HCT116 (cell line): ENCODE results near the gene RPS6KC1. TPM values are rescaled to one million over a fixed set of nuclear protein-coding genes. Genes with fewer than 3 reads are reported as not detected.

Experiments
- ATAC-seq: fragments of 200-7000 bp; cut with Tn5 transposase; 2 replicates; pipeline ENCODE4 v1.9.1; 2020; ENCODE audit warnings: mild to moderate bottlenecking, moderate library complexity
- BruUV-seq: library from RNA; stranded (reverse); fragments of 400-500 nt; replicated peaks from 2 replicates; lab custom pipeline; 2021; lab: Mats Ljungman, UMichigan
- CTCF ChIA-PET: fragments of 300-600 bp; sonication (Branson Sonifier 250); formaldehyde crosslinking; loops from one replicate; lab custom pipeline; 2021; ENCODE audit warnings: antibody characterized with exemption; lab: Charles Lee
- POLR2A ChIA-PET: fragments of 300-600, 350-600 bp; sonication (Branson Sonifier 250); formaldehyde crosslinking; loops from one replicate; lab custom pipeline; 2021; ENCODE audit warnings: antibody characterized with exemption; lab: Charles Lee
- RAD21 ChIA-PET, 2 experiments: fragments of 300-600 bp; sonication (Branson Sonifier 250); formaldehyde crosslinking; loops; one replicate each; lab custom pipeline; 2023; ENCODE audit warnings: low total read pairs in 2 of 2; ENCODE audit not compliant: uncharacterized antibody in 2 of 2, unreplicated experiment in 2 of 2, low non-redundant PET in 1 of 2; lab: Charles Lee
- DNase-seq: peaks from one replicate; pipeline ENCODE4 v3.0.0-alpha.2; 2010; ENCODE audit warnings: low read depth, low spot score
- H2AFZ ChIP-seq: fragments of 200-600 bp; shearing (Covaris generic), sonication (generic); 2 replicates; pipeline ENCODE4 v1.6.1; 2017; ENCODE audit warnings: low read depth, mixed run types, mixed read lengths, antibody characterized with exemption, low read length; ENCODE audit not compliant: poor library complexity, severe bottlenecking
- H3K27ac ChIP-seq: 2 replicates; pipeline ENCODE4 v1.5.1; 2012; ENCODE audit warnings: low read depth, low read length
- H3K27me3 ChIP-seq: fragments of 200-600 bp; sonication (generic); 2 replicates; pipeline ENCODE4 v1.6.1; 2016; ENCODE audit warnings: mixed run types, low read length, mixed read lengths; ENCODE audit not compliant: insufficient read depth
- H3K36me3 ChIP-seq, 2 experiments: fragments of 200-500 bp in 1 of 2; fragments of 200-600 bp in 1 of 2; sonication (Bioruptor generic) in 1 of 2; sonication (generic) in 1 of 2; 2 replicates each; pipeline versions ENCODE4 v1.5.1 to v1.6.1; 2014 to 2016; ENCODE audit warnings: low read length in 2 of 2, inconsistent platforms in 1 of 2, mixed read lengths in 1 of 2, mixed run types in 1 of 2; ENCODE audit not compliant: insufficient read depth in 2 of 2, control insufficient read depth in 1 of 2
- H3K4me1 ChIP-seq, 2 experiments: fragments of 200-600 bp in 1 of 2; sonication (generic) in 1 of 2; 2 replicates each; pipeline versions ENCODE4 v1.5.1 to v1.6.1; 2012 to 2017; ENCODE audit warnings: low read length in 2 of 2, inconsistent platforms in 1 of 2, mild to moderate bottlenecking in 1 of 2, mixed read lengths in 1 of 2, mixed run types in 1 of 2, moderate library complexity in 1 of 2; ENCODE audit not compliant: insufficient read depth in 2 of 2, control insufficient read depth in 1 of 2
- H3K4me2 ChIP-seq: fragments of 200-600 bp; sonication (generic); 2 replicates; pipeline ENCODE4 v1.6.1; 2017; ENCODE audit warnings: mixed run types, low read length, mixed read lengths
- H3K4me3 ChIP-seq, 2 experiments: fragments of 200-600 bp in 1 of 2; sonication (generic) in 1 of 2; replicated peaks in 1 of 2; 2 replicates each; pipeline ENCODE4 v1.5.1; 2011 to 2016; ENCODE audit warnings: low read length in 2 of 2, control low read depth in 1 of 2, low read depth in 1 of 2, mild to moderate bottlenecking in 1 of 2, mixed read lengths in 1 of 2, mixed run types in 1 of 2
- H3K79me2 ChIP-seq: fragments of 200-600 bp; sonication (generic); 2 replicates; pipeline ENCODE4 v1.6.1; 2017; ENCODE audit warnings: mild to moderate bottlenecking, mixed run types, low read length, moderate library complexity, mixed read lengths; ENCODE audit not compliant: insufficient read depth
- H3K9ac ChIP-seq: fragments of 200-600 bp; sonication (generic); 2 replicates; pipeline ENCODE4 v1.6.1; 2016; ENCODE audit warnings: low read length, mixed read lengths
- H3K9me2 ChIP-seq: fragments of 200-600 bp; sonication (generic), shearing (Covaris generic); 2 replicates; pipeline ENCODE4 v1.6.1; 2017; ENCODE audit warnings: mixed run types, mild to moderate bottlenecking, moderate library complexity; ENCODE audit not compliant: insufficient read depth
- H3K9me3 ChIP-seq, 2 experiments: fragments of 200-500 bp in 1 of 2; fragments of 200-600 bp in 1 of 2; sonication (Bioruptor generic) in 1 of 2; sonication (generic) in 1 of 2; 2 replicates each; pipeline ENCODE4 v1.6.1; 2014 to 2017; ENCODE audit warnings: low read length in 2 of 2, mixed read lengths in 2 of 2, inconsistent platforms in 1 of 2, low read depth in 1 of 2, mild to moderate bottlenecking in 1 of 2, mixed run types in 1 of 2, moderate library complexity in 1 of 2; ENCODE audit not compliant: control insufficient read depth in 1 of 2, insufficient read depth in 1 of 2
- H4K20me1 ChIP-seq: fragments of 200-600 bp; sonication (generic), shearing (Covaris generic); 2 replicates; pipeline ENCODE4 v1.6.1; 2017; ENCODE audit warnings: mixed run types, mild to moderate bottlenecking, moderate library complexity; ENCODE audit not compliant: insufficient read depth
- ATF3 ChIP-seq: IDR thresholded peaks from 2 replicates; pipeline ENCODE4 v1.6.1; 2012
- CEBPB ChIP-seq: IDR thresholded peaks from 2 replicates; pipeline ENCODE4 v1.6.1; 2012; ENCODE audit warnings: low read depth
- CTCF ChIP-seq, 3 experiments: fragments of 200-600 bp in 1 of 3; sonication (generic) in 1 of 3; IDR thresholded peaks in 2 of 3; conservative IDR thresholded peaks in 1 of 3; 2 replicates each; pipeline ENCODE4 v1.5.1; 2012 to 2017; ENCODE audit warnings: low read depth in 2 of 3, low read length in 2 of 3, antibody characterized with exemption in 1 of 3, borderline replicate concordance in 1 of 3, control low read depth in 1 of 3, mild to moderate bottlenecking in 1 of 3, mixed read lengths in 1 of 3, mixed run types in 1 of 3, moderate library complexity in 1 of 3; ENCODE audit not compliant: insufficient read depth in 1 of 3
- EGR1 ChIP-seq: IDR thresholded peaks from 2 replicates; pipeline ENCODE4 v1.6.1; 2012; ENCODE audit warnings: low read depth
- ELF1 ChIP-seq: IDR thresholded peaks from 2 replicates; pipeline ENCODE4 v1.6.1; 2012; ENCODE audit warnings: low read depth, borderline replicate concordance
- EZH2 ChIP-seq: fragments of 200-600 bp; sonication (generic); IDR thresholded peaks from 2 replicates; pipeline ENCODE4 v1.6.1; 2017; ENCODE audit warnings: antibody characterized with exemption, mixed run types
- EZH2phosphoT487 ChIP-seq: fragments of 200-600 bp; IDR thresholded peaks from 2 replicates; pipeline ENCODE4 v1.6.1; 2018; ENCODE audit warnings: antibody characterized with exemption, borderline replicate concordance
- JUND ChIP-seq: IDR thresholded peaks from 2 replicates; pipeline ENCODE4 v1.6.1; 2012
- POLR2A ChIP-seq: IDR thresholded peaks from 2 replicates; pipeline ENCODE4 v1.7.0; 2011; ENCODE audit warnings: borderline replicate concordance; ENCODE audit not compliant: insufficient read depth, insufficient read length; ENCODE audit errors: extremely low read depth
- POLR2AphosphoS5 ChIP-seq: IDR thresholded peaks from 2 replicates; pipeline ENCODE4 v1.6.1; 2011; ENCODE audit warnings: mild to moderate bottlenecking, low read depth, low read length, moderate library complexity
- RAD21 ChIP-seq: IDR thresholded peaks from 2 replicates; pipeline ENCODE4 v1.6.1; 2012; ENCODE audit warnings: low read depth, mild to moderate bottlenecking
- REST ChIP-seq: IDR thresholded peaks from 2 replicates; pipeline ENCODE4 v1.6.1; 2012; ENCODE audit warnings: low read depth
- SIN3A ChIP-seq: IDR thresholded peaks from 2 replicates; pipeline ENCODE4 v1.6.1; 2012; ENCODE audit warnings: low read depth
- TCF7L2 ChIP-seq: IDR thresholded peaks from 2 replicates; pipeline ENCODE4 v1.7.0; 2011; ENCODE audit warnings: borderline replicate concordance, inconsistent platforms; ENCODE audit not compliant: insufficient read depth, insufficient read length; ENCODE audit errors: extremely low read depth
- YY1 ChIP-seq: IDR thresholded peaks from 2 replicates; pipeline ENCODE4 v1.6.1; 2011; ENCODE audit warnings: low read length, low read depth, moderate library complexity, mild to moderate bottlenecking; ENCODE audit not compliant: insufficient replicate concordance; ENCODE audit errors: extremely low read depth
- ZBTB33 ChIP-seq: IDR thresholded peaks from 2 replicates; pipeline ENCODE4 v1.6.1; 2011; ENCODE audit warnings: mild to moderate bottlenecking, low read length, moderate library complexity; ENCODE audit not compliant: insufficient replicate concordance; ENCODE audit errors: extremely low read depth
- ZFX ChIP-seq: fragments of 450-650 bp; IDR thresholded peaks from 2 replicates; pipeline ENCODE4 v1.6.1; 2017
- ZNF274 ChIP-seq: fragments of 200-500 bp; sonication (Bioruptor generic); IDR thresholded peaks from 2 replicates; pipeline ENCODE4 v1.6.1; 2014; ENCODE audit warnings: mild to moderate bottlenecking, low read depth, low read length, inconsistent platforms
- intact Hi-C: fragments of 100-400 bp; cut with micrococcal nuclease; formaldehyde crosslinking; loops from 2 replicates; pipeline ENCODE4 v1.10.0; 2022
- total RNA-seq: library from RNA; stranded (reverse); gene quantifications from one replicate; pipeline ENCODE4 v1.2.1, GENCODE V29; 2021; ENCODE audit not compliant: unreplicated experiment

The RPS6KC1 gene
- total RNA-seq, 1 experiment from 2014 or later: 15.9 TPM

- Histone ChIP-seq H3K27ac (no peak overlapping the region), H3K4me2 (no peak overlapping the region), H3K4me3 (no peak overlapping the region), H3K9me3 (no peaks in the 10 kb centered on the region), H4K20me1 (no peaks in the 10 kb centered on the region), H3K79me2 (no peaks in the 10 kb centered on the region), H3K27me3 (no peaks in the 10 kb centered on the region), H3K4me1 (peaks cover 34 to 38% of the 10 kb centered on the region in 2 experiments), H3K9ac (no peak overlapping the region), H2AFZ (no peak overlapping the region), H3K9me2 (no peaks in the 10 kb centered on the region), H3K36me3 (no peaks in the 10 kb centered on the region)
- ChIA-PET POLR2A (no interaction called here), RAD21 (no interaction called here), CTCF (no interaction called here)
- intact Hi-C loops: loop anchor here (10.0 kb wide), 3 partner anchors 308 to 1158 kb away; partner anchors contain the start of gene SMYD2
- BruUV-seq: no TSS peak
- ATAC-seq (no peak), DNase-seq (no peak)
- TF ChIP-seq JUND: no peak
- TF ChIP-seq EZH2: no peak
- TF ChIP-seq CTCF (IDR thresholded peaks at IDR 0.05 in 2 of 3, conservative IDR thresholded peaks at IDR 0.05 in 1 of 3; ENCODE audit: borderline replicate concordance in 1 of 3, insufficient read depth in 1 of 3, low read depth in 2 of 3, low read length in 2 of 3): no peak
- TF ChIP-seq SIN3A: no peak
- TF ChIP-seq YY1: no peak
- TF ChIP-seq ZFX: no peak
- TF ChIP-seq CEBPB: no peak
- TF ChIP-seq ELF1: no peak
- no peak for TF ChIP-seq ZBTB33
- TF ChIP-seq ZNF274: no peak
- no peak for TF ChIP-seq EGR1
- no peak for TF ChIP-seq POLR2A
- no peak for TF ChIP-seq REST
- no peak for TF ChIP-seq EZH2phosphoT487
- no peak for TF ChIP-seq TCF7L2
- no peak for TF ChIP-seq RAD21
- TF ChIP-seq ATF3: no peak
- no peak for TF ChIP-seq POLR2AphosphoS5
Measured at GRCh38 chr1:213127074-213127473, 76.0 kb downstream of the RPS6KC1 start.
